Endothelial cell of umbilical vein (primary cell): ENCODE measurements around the gene DOCK4. TPM values are rescaled to one million over a fixed set of nuclear protein-coding genes. Genes with fewer than 3 reads are reported as not detected.

Experiments
- BruUV-seq: library from RNA; stranded (reverse); fragments of 400-500 nt; replicated peaks from 2 replicates; lab custom pipeline; 2021; lab: Mats Ljungman, UMichigan
- CTCF ChIA-PET: fragments of 300-600, 350-600 bp; sonication (Branson Sonifier 250); formaldehyde crosslinking; loops from one replicate; lab custom pipeline; 2021; ENCODE audit warnings: antibody characterized with exemption, inconsistent platforms; lab: Charles Lee
- POLR2A ChIA-PET: fragments of 300-600, 350-600 bp; sonication (Branson Sonifier 250); formaldehyde crosslinking; loops from one replicate; lab custom pipeline; 2021; ENCODE audit warnings: antibody characterized with exemption, inconsistent platforms; lab: Charles Lee
- DNase-seq: peaks from one replicate; pipeline ENCODE4 v3.0.0-alpha.2; 2011; ENCODE audit warnings: low read depth, low spot score
- FAIRE-seq: peaks from 2 replicates; lab custom pipeline; 2011; peaks lifted over from hg19 to GRCh38; lab: Jason Lieb, UNC
- H2AFZ ChIP-seq: 2 replicates; pipeline ENCODE4 v1.6.0; 2012; ENCODE audit warnings: low read depth, low read length, control low read depth, inconsistent platforms
- H3K27ac ChIP-seq: 2 replicates; pipeline ENCODE4 v1.5.1; 2011; ENCODE audit warnings: low read depth, mild to moderate bottlenecking, control low read depth, low read length, moderate library complexity; ENCODE audit not compliant: insufficient read depth
- H3K27me3 ChIP-seq, 2 experiments: 2 replicates each; pipeline versions ENCODE4 v1.6.0 to v1.6.1; 2011; ENCODE audit warnings: low read length in 2 of 2, mixed read lengths in 1 of 2; ENCODE audit not compliant: control insufficient read depth in 2 of 2, insufficient read depth in 2 of 2
- H3K36me3 ChIP-seq, 2 experiments: 2 replicates in 1 of 2; 3 replicates in 1 of 2; pipeline ENCODE4 v1.5.1; 2011; ENCODE audit warnings: low read length in 2 of 2, mild to moderate bottlenecking in 1 of 2, moderate library complexity in 1 of 2; ENCODE audit not compliant: control insufficient read depth in 2 of 2, insufficient read depth in 2 of 2; ENCODE audit errors: extremely low read depth in 1 of 2
- H3K4me1 ChIP-seq: 3 replicates; pipeline ENCODE4 v1.5.1; 2011; ENCODE audit warnings: mild to moderate bottlenecking, low read length; ENCODE audit not compliant: control insufficient read depth, insufficient read depth; ENCODE audit errors: extremely low read depth
- H3K4me2 ChIP-seq: 2 replicates; pipeline ENCODE4 v1.6.1; 2011; ENCODE audit warnings: low read length, control low read depth, mixed read lengths; ENCODE audit not compliant: insufficient read depth
- H3K4me3 ChIP-seq, 3 experiments: fragments of 200-600 bp in 1 of 3; sonication (generic), shearing (Covaris generic) in 1 of 3; replicated peaks in 1 of 3; 2 replicates each; pipeline ENCODE4 v1.5.1; 2011 to 2016; ENCODE audit warnings: control low read depth in 3 of 3, low read length in 3 of 3, mild to moderate bottlenecking in 2 of 3, inconsistent platforms in 1 of 3, low read depth in 1 of 3, moderate library complexity in 1 of 3; ENCODE audit not compliant: insufficient read depth in 1 of 3
- H3K79me2 ChIP-seq: 2 replicates; pipeline ENCODE4 v1.6.0; 2012; ENCODE audit warnings: low read length, inconsistent platforms; ENCODE audit not compliant: control insufficient read depth, insufficient read depth
- H3K9ac ChIP-seq: replicated peaks from 2 replicates; pipeline ENCODE3; 2011; ENCODE audit warnings: low read length, control low read depth; ENCODE audit not compliant: insufficient read depth; ENCODE audit errors: extremely low read depth
- H3K9me1 ChIP-seq: replicated peaks from 3 replicates; pipeline ENCODE4 v1.6.0; 2011; ENCODE audit warnings: mild to moderate bottlenecking, low read length; ENCODE audit not compliant: control insufficient read depth, insufficient read depth; ENCODE audit errors: extremely low read depth
- H3K9me3 ChIP-seq: replicated peaks from 2 replicates; pipeline ENCODE4 v1.5.1; 2012; ENCODE audit warnings: low read length, inconsistent platforms; ENCODE audit not compliant: control insufficient read depth, insufficient read depth
- H4K20me1 ChIP-seq: replicated peaks from 2 replicates; pipeline ENCODE3; 2011; ENCODE audit warnings: mild to moderate bottlenecking, low read length; ENCODE audit not compliant: control insufficient read depth, insufficient read depth; ENCODE audit errors: extremely low read depth
- CTCF ChIP-seq, 2 donors: IDR thresholded peaks; 1 replicate in 1 of 2; 2 replicates in 1 of 2; pipeline ENCODE4 v1.5.1; 2011; ENCODE audit warnings: low read length in 2 of 2, mild to moderate bottlenecking in 2 of 2, moderate library complexity in 2 of 2, control low read depth in 1 of 2, inconsistent platforms in 1 of 2, low read depth in 1 of 2; ENCODE audit not compliant: insufficient read depth in 1 of 2; ENCODE audit errors: extremely low read depth in 1 of 2
- EZH2 ChIP-seq: IDR thresholded peaks from 2 replicates; pipeline ENCODE4 v1.6.1; 2012; ENCODE audit warnings: borderline replicate concordance, low read depth, mild to moderate bottlenecking, moderate library complexity, low read length, inconsistent platforms; ENCODE audit not compliant: severe bottlenecking
- FOS ChIP-seq: IDR thresholded peaks from 2 replicates; pipeline ENCODE4 v1.6.1; 2011; ENCODE audit warnings: mild to moderate bottlenecking, low read length, moderate library complexity, borderline replicate concordance; ENCODE audit not compliant: insufficient read depth
- GATA2 ChIP-seq: IDR thresholded peaks from 2 replicates; pipeline ENCODE4 v1.7.0; 2011; ENCODE audit warnings: low read depth, mild to moderate bottlenecking, moderate library complexity, mixed read lengths, low read length; ENCODE audit not compliant: insufficient read length, insufficient read depth
- JUN ChIP-seq: IDR thresholded peaks from 2 replicates; pipeline ENCODE4 v1.6.1; 2011; ENCODE audit warnings: borderline replicate concordance, low read depth; ENCODE audit not compliant: insufficient read length, insufficient read depth
- MAX ChIP-seq: IDR thresholded peaks from 2 replicates; pipeline ENCODE4 v1.6.1; 2011; ENCODE audit not compliant: insufficient read depth, insufficient read length
- MYC ChIP-seq: IDR thresholded peaks from one replicate; pipeline ENCODE4 v1.6.1; 2011; ENCODE audit warnings: mild to moderate bottlenecking, low read depth, low read length
- POLR2A ChIP-seq: IDR thresholded peaks from 2 replicates; pipeline ENCODE4 v1.6.1; 2012; ENCODE audit warnings: low read depth, mild to moderate bottlenecking, control low read depth, low read length
- POLR2AphosphoS5 ChIP-seq: IDR thresholded peaks from 2 replicates; pipeline ENCODE4 v1.6.1; 2012; ENCODE audit warnings: low read depth, mild to moderate bottlenecking, control low read depth, low read length, moderate library complexity; ENCODE audit not compliant: insufficient read depth
- dilution Hi-C: fragments of 300-500 bp; cut with MboI; formaldehyde crosslinking; loops from one replicate; pipeline ENCODE4 v1.15.0; 2019; ENCODE audit warnings: low sequenced_read_pairs; ENCODE audit not compliant: extremely low pct_ligation_motif_present
- intact Hi-C: fragments of 100-400 bp; cut with micrococcal nuclease; formaldehyde crosslinking; loops from one replicate; pipeline ENCODE4 v1.10.0; 2022
- polyA plus RNA-seq, 4 experiments: library from polyadenylated mRNA; depleted of rRNA in 3 of 4; stranded (reverse) in 3 of 4; unstranded in 1 of 4; fragments of >200 nt; gene quantifications; 2 replicates each; pipeline versions ENCODE4 v1.2.1 to v1.2.3, GENCODE V29; 2011 to 2012; ENCODE audit warnings: missing spikeins in 1 of 4
- total RNA-seq: library from RNA; stranded (reverse); gene quantifications from 2 replicates; pipeline ENCODE4 v1.2.3, GENCODE V29; 2021

The DOCK4 gene
- total and polyA plus RNA-seq, 2 donors (not counting 3 experiments of a cell fraction or from before 2014, with no cell fraction given), result 47.4 to 164 TPM

- intact Hi-C loops, result no loop called here
- CTCF ChIA-PET, result interaction anchor here (0.6 to 1.6 kb wide), 3 partner anchors 8 to 131 kb away, joined by 4 read pairs; no protein-coding TSS in a partner anchor
- DNase-seq (peak; percentile 32), FAIRE-seq (no peak)
- Histone ChIP-seq H3K9me3 (no peaks in the 10 kb centered on the region), H4K20me1 (peaks cover 6% of the 10 kb centered on the region), H3K9me1 (no peaks in the 10 kb centered on the region), H3K27me3 (no peaks in the 10 kb centered on the region), H3K36me3 (peaks cover 0 to 5% of the 10 kb centered on the region in 2 experiments), H3K27ac (peak overlapping the region; percentile 38), H3K4me1 (peaks cover 32% of the 10 kb centered on the region), H3K4me2 (no peak overlapping the region), H3K9ac (no peak overlapping the region), H3K4me3 (no peak overlapping the region), H2AFZ (no peak overlapping the region), H3K79me2 (peaks cover 41% of the 10 kb centered on the region)
- TF ChIP-seq FOS (peak; percentile 26), GATA2 (no peak)
- BruUV-seq, result no TSS peak
- dilution Hi-C loops, result no loop called here
- POLR2A ChIA-PET, result no interaction called here
These were observed 204.9 kb downstream of the DOCK4 start for GRCh38 chr7:112001091-112001826.

- no peak overlapping the region for H2AFZ ChIP-seq
- ChIA-PET POLR2A (interaction anchor here (0.6 kb wide), 1 partner anchor 20 kb away, joined by 4 read pairs; no protein-coding TSS in a partner anchor), CTCF (interaction anchor here (1.1 kb wide), 1 partner anchor 9 kb away, joined by 3 read pairs; no protein-coding TSS in a partner anchor)
- H3K4me3 ChIP-seq, result no peak overlapping the region
- DNase-seq (peak; percentile 77), FAIRE-seq (peak; percentile 67)
- H4K20me1 ChIP-seq, result no peaks in the 10 kb centered on the region
- TF ChIP-seq POLR2AphosphoS5 (no peak), JUN (no peak), MAX (no peak), FOS (no peak), POLR2A (no peak), MYC (no peak), GATA2 (no peak), EZH2 (no peak), CTCF (IDR thresholded peaks at IDR 0.05; ENCODE audit: extremely low read depth in 1 of 2, insufficient read depth in 1 of 2, low read depth in 1 of 2, low read length in 2 of 2) (no peak)
- H3K9me1 ChIP-seq, result no peaks in the 10 kb centered on the region
- H3K79me2 ChIP-seq, result peaks cover 22% of the 10 kb centered on the region
- peak overlapping the region; percentile 43 for H3K27ac ChIP-seq
- dilution Hi-C loops (no loop called here), intact Hi-C loops (no loop called here)
- peaks cover 4 to 16% of the 10 kb centered on the region in 2 experiments for H3K36me3 ChIP-seq
- H3K9me3 ChIP-seq, result no peaks in the 10 kb centered on the region
- TSS peak; percentile 4 for BruUV-seq
- H3K27me3 ChIP-seq, result no peaks in the 10 kb centered on the region
- H3K4me2 ChIP-seq, result peak overlapping the region; percentile 45
- peaks cover 32% of the 10 kb centered on the region for H3K4me1 ChIP-seq
- no peak overlapping the region for H3K9ac ChIP-seq
These were observed 207.9 kb downstream of the DOCK4 start for GRCh38 chr7:111998326-111998725.
